ENCODE results near the gene ABCC8. TPM values are rescaled to one million over a fixed set of nuclear protein-coding genes. Genes with fewer than 3 reads are reported as not detected.

ABCC8 gene
- total RNA-seq, 1 donor from 2014 or later = 80.5 TPM

GRCh38 chr11:17423533-17424310 lies 52.9 kb downstream of the ABCC8 start:
- DNase-seq (ENCODE audit: extremely low spot score, unreplicated experiment) = no peak
- H3K36me3 Mint-ChIP-seq = no peaks in the 10 kb centered on the region
- no peak overlapping the region for H3K27ac Mint-ChIP-seq
- H3K9me3 Mint-ChIP-seq = no peaks in the 10 kb centered on the region
- peaks cover 4% of the 10 kb centered on the region for H3K4me1 Mint-ChIP-seq (ENCODE audit: unreplicated experiment)
- TF ChIP-seq CTCF (conservative IDR thresholded peaks at IDR 0.05) = no peak
- no peak overlapping the region for H3K4me3 Mint-ChIP-seq
- H3K27me3 Mint-ChIP-seq = peaks cover 37% of the 10 kb centered on the region

- H3K9me3 Mint-ChIP-seq = no peaks in the 10 kb centered on the region
- no peaks in the 10 kb centered on the region for H3K36me3 Mint-ChIP-seq
- peaks cover 42% of the 10 kb centered on the region for H3K27me3 Mint-ChIP-seq
- no peak for DNase-seq (ENCODE audit: extremely low spot score, unreplicated experiment)
- peaks cover 8% of the 10 kb centered on the region for H3K4me1 Mint-ChIP-seq (ENCODE audit: unreplicated experiment)
- H3K27ac Mint-ChIP-seq = no peak overlapping the region
- no peak overlapping the region for H3K4me3 Mint-ChIP-seq
- no peak for TF ChIP-seq CTCF (conservative IDR thresholded peaks at IDR 0.05)
Observed at GRCh38 chr11:17421781-17422180, 54.9 kb downstream of the ABCC8 start.

GRCh38 chr11:17418444-17419081 lies 58.1 kb downstream of the ABCC8 start:
- TF ChIP-seq CTCF (conservative IDR thresholded peaks at IDR 0.05) = no peak
- no peak for DNase-seq (ENCODE audit: extremely low spot score, unreplicated experiment)
- Mint-ChIP-seq H3K27ac (no peak overlapping the region), H3K4me1 (ENCODE audit: unreplicated experiment) (peaks cover 8% of the 10 kb centered on the region), H3K36me3 (no peaks in the 10 kb centered on the region), H3K27me3 (peaks cover 45% of the 10 kb centered on the region), H3K9me3 (no peaks in the 10 kb centered on the region), H3K4me3 (no peak overlapping the region)

- no peak overlapping the region for H3K27ac Mint-ChIP-seq
- DNase-seq (ENCODE audit: extremely low spot score, unreplicated experiment) = no peak
- H3K36me3 Mint-ChIP-seq = no peaks in the 10 kb centered on the region
- H3K4me1 Mint-ChIP-seq (ENCODE audit: unreplicated experiment) = peaks cover 13% of the 10 kb centered on the region
- no peak for TF ChIP-seq CTCF (conservative IDR thresholded peaks at IDR 0.05)
- peaks cover 35% of the 10 kb centered on the region for H3K27me3 Mint-ChIP-seq
- no peak overlapping the region for H3K4me3 Mint-ChIP-seq
- no peaks in the 10 kb centered on the region for H3K9me3 Mint-ChIP-seq
Observed at GRCh38 chr11:17416492-17416891, 60.2 kb downstream of the ABCC8 start.

- no peaks in the 10 kb centered on the region for H3K9me3 Mint-ChIP-seq
- H3K4me1 Mint-ChIP-seq (ENCODE audit: unreplicated experiment) = peaks cover 13% of the 10 kb centered on the region
- no peak overlapping the region for H3K27ac Mint-ChIP-seq
- no peak overlapping the region for H3K4me3 Mint-ChIP-seq
- TF ChIP-seq CTCF (conservative IDR thresholded peaks at IDR 0.05) = no peak
- no peak for DNase-seq (ENCODE audit: extremely low spot score, unreplicated experiment)
- H3K27me3 Mint-ChIP-seq = peaks cover 29% of the 10 kb centered on the region
- H3K36me3 Mint-ChIP-seq = no peaks in the 10 kb centered on the region
Observed at GRCh38 chr11:17415523-17416104, 61.0 kb downstream of the ABCC8 start.

Measured in type B pancreatic cell (in vitro differentiated cells).